Adipose tissue (tissue), 3 donors: ENCODE data around the gene PYGO2. TPM values are rescaled to one million over a fixed set of nuclear protein-coding genes. Genes with fewer than 3 reads are reported as not detected.
"Not testable (repeated sequence)": the region's sequence is repeated elsewhere in the genome, so short reads cannot be mapped to it uniquely, and the experiment has no call there.

Source experiments
- H3K27ac ChIP-seq: one replicate; pipeline ENCODE4 v1.5.1; 2013; ENCODE audit warnings: low read depth, low read length
- WGBS, 3 donors: extraction: QIAGEN DNeasy Blood & Tissue Kit; methylation state at CpG; one replicate each; pipeline ENCODE4 v1.1.7; 2013; 5-methylcytosine and 5-hydroxymethylcytosine counted together
- polyA plus RNA-seq, 3 donors: library from polyadenylated mRNA; stranded (reverse); fragments of 200-250 nt; gene quantifications; one replicate each; pipeline ENCODE4 v1.2.3, GENCODE V29; 2013
- donor health status: healthy with polysubstance abuse.
- donor health status: Bipolar disorder and iron deficiency.
- donor health status: healthy.

PYGO2 gene
- polyA plus RNA-seq, 3 donors: 9.1 to 13.9 (median 13.4) TPM

GRCh38 chr1:154988058-154988954 is 26.7 kb upstream of the PYGO2 start:
- WGBS, 3 donors: 86 to 90% (median 89%) methylated on average over 17 of the region's 17 CpGs

GRCh38 chr1:154987326-154987725 is 25.7 kb upstream of the PYGO2 start:
- 51 to 62% (median 59%) methylated on average over 6 of the region's 6 CpGs for WGBS, 3 donors
- H3K27ac ChIP-seq: no peak overlapping the region

More at GRCh38 chr1:154988058-154988954, 26.7 kb upstream of the PYGO2 start:
- no peak overlapping the region for H3K27ac ChIP-seq

- not testable (repeated sequence) for H3K27ac ChIP-seq
- 85 to 91% (median 91%) methylated on average over 4 of the region's 4 CpGs for whole genome bisulfite sequencing, 3 donors
These were observed 25.2 kb upstream of the PYGO2 start for GRCh38 chr1:154986736-154987135.

- no peak overlapping the region for H3K27ac ChIP-seq
- WGBS, 3 donors: 13 to 17% (median 16%) methylated on average over 17 of the region's 17 CpGs
These were observed 22.3 kb upstream of the PYGO2 start for GRCh38 chr1:154983776-154984466.

- no peak within 1 kb of the TSS for H3K27ac ChIP-seq
- 0 to 1% (median 0%) methylated on average over 26 of the region's 26 CpGs for WGBS, 3 donors
These were observed 21.5 kb upstream of the PYGO2 start, which contains the start of gene FLAD1 for GRCh38 chr1:154982897-154983648. Gene FLAD1 (plus strand): TSS chr1:154983344. CDS start chr1:154983695, 351 bp downstream.

DNA sequence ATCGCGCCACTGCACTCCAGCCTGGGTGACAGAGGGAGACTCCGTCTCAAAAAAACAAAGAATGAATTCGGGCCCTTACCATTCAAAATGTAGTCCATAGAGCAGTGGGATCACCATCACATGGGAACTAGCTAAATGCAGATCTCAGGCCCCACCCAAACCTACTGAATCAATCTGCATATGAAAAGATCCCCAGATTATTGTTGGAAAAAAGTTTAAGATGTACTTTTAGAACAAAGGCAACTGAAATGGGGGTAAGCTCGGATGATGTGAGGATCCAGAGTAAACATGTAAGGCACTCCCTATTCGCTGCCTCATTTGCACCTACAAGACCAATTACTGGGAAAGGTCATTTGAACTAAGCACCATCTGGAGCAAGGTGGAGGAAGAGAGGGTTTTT is 20.8 kb upstream of the PYGO2 start:
- WGBS, 3 donors: 60 to 68% (median 62%) methylated on average over 6 of the region's 6 CpGs
- no peak overlapping the region for H3K27ac ChIP-seq

GRCh38 chr1:154978360-154978759 is 16.8 kb upstream of the PYGO2 start:
- H3K27ac ChIP-seq: no peak overlapping the region
- WGBS, 3 donors: 94 to 96% (median 95%) methylated on average over 3 of the region's 3 CpGs

- WGBS, 3 donors: 49 to 60% (median 60%) methylated on average over 3 of the region's 3 CpGs
- not testable (repeated sequence) for H3K27ac ChIP-seq
These were observed 16.2 kb upstream of the PYGO2 start for GRCh38 chr1:154977762-154978161.

DNA sequence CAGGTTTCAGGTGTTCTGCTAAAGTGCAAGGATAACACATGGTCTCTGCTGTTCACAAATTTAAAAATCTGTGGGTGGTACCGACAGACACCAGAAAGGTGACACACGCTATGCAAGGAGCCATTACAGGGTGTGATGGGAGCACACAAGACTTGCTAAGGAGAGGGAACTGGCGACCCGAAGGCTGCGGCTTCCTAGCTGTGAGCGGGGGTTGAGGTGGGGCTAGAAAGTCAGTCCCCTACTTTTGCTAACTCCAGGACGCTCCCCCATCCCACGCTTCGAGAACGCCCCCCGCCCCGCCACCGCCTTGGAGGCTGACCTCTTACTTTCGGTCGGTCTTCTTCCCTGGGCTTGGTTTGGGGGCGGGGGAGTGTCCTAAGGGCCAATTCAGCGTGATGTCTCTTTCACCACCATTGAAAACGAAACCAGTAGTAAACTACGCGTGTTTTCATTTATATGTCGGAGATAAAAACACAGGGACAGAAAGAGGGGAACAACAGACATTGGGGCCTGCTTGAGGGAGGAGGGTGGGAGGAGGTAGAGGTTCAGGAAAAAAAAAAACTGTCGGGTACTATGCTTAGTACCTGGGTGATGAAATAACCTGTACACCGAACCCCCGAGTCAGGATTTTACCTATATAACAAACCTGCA is 14.0 kb upstream of the PYGO2 start:
- WGBS, 3 donors: 0 to 1% (median 0%) methylated on average over 24 of the region's 24 CpGs
- peak overlapping the region; percentile 77 for H3K27ac ChIP-seq

GRCh38 chr1:154974808-154975408 is 13.3 kb upstream of the PYGO2 start:
- H3K27ac ChIP-seq: peak overlapping the region; percentile 77
- 0% methylated on average over 30 of the region's 30 CpGs for WGBS, 3 donors

- peak within 1 kb of the TSS; percentile 80 for H3K27ac ChIP-seq
- 0 to 1% (median 1%) methylated on average over 47 of the region's 47 CpGs for WGBS, 3 donors
These were observed 12.7 kb upstream of the PYGO2 start, which contains the start of gene CKS1B for GRCh38 chr1:154974102-154974807. Gene CKS1B (plus strand): TSS chr1:154974681. CDS start chr1:154974746, 65 bp downstream.

- WGBS, 3 donors: 3 to 6% (median 4%) methylated on average over 35 to 37 of the region's 37 CpGs
- H3K27ac ChIP-seq: peak overlapping the region; percentile 80
These were observed 11.9 kb upstream of the PYGO2 start for GRCh38 chr1:154973344-154974101.

DNA sequence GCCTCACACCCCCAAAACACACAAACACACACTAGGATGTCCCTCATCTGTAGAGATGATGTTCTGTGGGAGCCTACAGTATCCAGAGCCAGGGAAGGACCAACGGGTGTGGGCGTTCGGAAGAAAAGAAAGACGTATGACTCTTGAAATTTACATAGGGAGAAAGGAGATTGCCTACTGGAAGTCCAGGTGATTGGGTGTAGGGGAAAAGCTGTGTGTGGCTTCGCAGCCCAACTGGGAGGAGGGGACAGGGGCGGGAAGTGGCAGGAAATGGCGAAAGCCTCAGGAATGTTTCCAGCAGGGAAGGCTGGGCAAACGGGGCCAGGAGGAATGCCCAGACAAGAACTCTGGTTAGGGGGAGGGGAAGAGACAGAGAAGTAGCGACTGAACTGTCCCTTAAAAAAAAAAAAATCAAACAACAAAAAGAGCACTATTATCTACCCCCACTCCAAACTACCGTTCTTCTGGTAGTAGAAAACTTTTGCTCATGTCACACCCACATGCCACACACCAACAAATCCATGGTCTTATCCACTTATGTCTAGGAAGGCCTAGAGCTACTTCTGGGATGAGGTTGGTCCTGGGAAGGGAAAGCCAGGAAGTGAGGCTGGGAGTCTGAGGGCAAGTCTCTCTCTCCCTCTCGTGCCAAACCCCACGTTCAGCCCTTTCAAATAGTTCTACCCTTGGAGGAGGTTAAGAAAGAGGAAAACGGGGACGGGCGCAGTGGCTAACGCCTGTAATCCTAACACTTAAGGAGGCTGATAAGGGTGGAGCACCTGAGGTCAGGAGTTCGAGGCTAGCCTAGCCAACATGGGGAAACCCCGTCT is 11.1 kb upstream of the PYGO2 start:
- 16 to 37% (median 27%) methylated on average over 18 of the region's 18 CpGs for WGBS, 3 donors

GRCh38 chr1:154972213-154972516 is 10.6 kb upstream of the PYGO2 start:
- H3K27ac ChIP-seq: peak overlapping the region; percentile 61
- WGBS, 3 donors: 42 to 68% (median 61%) methylated on average over 3 of the region's 3 CpGs

More for the DNA sequence above, 11.1 kb upstream of the PYGO2 start:
- peak overlapping the region; percentile 64 for H3K27ac ChIP-seq

DNA sequence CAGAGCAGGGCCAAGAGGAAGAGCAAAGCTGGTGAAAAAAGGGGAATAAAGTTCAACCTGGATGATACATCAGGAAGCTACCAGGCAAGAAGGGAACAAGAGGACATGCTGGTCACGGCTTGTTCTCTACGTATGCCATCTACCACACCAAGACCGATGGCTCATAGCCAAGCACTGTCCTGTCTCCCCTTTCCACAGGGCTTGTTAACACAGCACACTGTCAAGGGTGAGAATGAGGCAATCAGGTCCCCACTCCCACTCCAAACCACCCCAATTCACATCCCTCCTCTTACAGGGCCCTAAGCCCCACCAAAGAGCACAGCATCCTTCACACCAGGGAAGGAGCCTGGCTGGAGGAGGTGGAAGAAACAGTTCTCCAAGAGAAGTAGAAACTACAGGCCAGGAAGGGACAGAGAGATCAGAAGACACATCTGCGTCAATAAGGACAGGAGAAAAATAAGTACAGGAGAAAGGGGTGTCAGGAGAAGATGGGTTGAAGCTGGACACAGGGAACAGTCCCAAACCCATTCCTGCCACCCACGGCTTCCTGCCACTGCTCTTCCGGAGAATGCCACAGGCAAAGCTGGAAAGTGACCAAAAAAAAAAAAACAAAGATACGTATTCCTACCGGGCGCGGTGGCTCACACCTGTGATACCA is 9.9 kb upstream of the PYGO2 start:
- 32 to 47% (median 39%) methylated on average over 10 of the region's 10 CpGs for WGBS, 3 donors

More for the DNA sequence above, 9.9 kb upstream of the PYGO2 start:
- peak overlapping the region; percentile 51 for H3K27ac ChIP-seq
